ENCODE measurements around the gene INMT. TPM values are rescaled to one million over a fixed set of nuclear protein-coding genes. Genes with fewer than 3 reads are reported as not detected.

INMT gene
- total and polyA plus RNA-seq, 2 of the 13 experiments (the other 11 are each of a cell fraction or from before 2014, with no cell fraction given), result not detected

- H3K79me2 ChIP-seq (ENCODE audit: insufficient read depth, low read length), result no peaks in the 10 kb centered on the region
- WGBS (ENCODE audit: low lambda C conversion rate), result 25% methylated on average over 5 of the region's 6 CpGs
- intact Hi-C loops (cut with micrococcal nuclease; ENCODE audit: unreplicated experiment), result no loop called here
- 0 out of 2 replicates have a peak, but pooled peaks cover 7% of the 10 kb centered on the region for H3K4me1 ChIP-seq (ENCODE audit: insufficient read depth, low read length)
- no TSS peak for BruUV-seq (replicated peaks)
- no peak overlapping the region for H3K4me2 ChIP-seq (ENCODE audit: low read depth, low read length)
- H3K27ac ChIP-seq (ENCODE audit: extremely low read length, insufficient read depth, low read length), result no peak overlapping the region
- no peak for FAIRE-seq
- H3K36me3 ChIP-seq (replicated peaks in 1 of 2; ENCODE audit: control insufficient read depth in 1 of 2, insufficient read depth in 2 of 2, low read length in 2 of 2), result no peaks in the 10 kb centered on the region
- no peak overlapping the region for H3K4me3 ChIP-seq (replicated peaks in 1 of 3; ENCODE audit: insufficient read depth in 1 of 3, low read depth in 2 of 3, low read length in 3 of 3)
- H3K9me3 ChIP-seq (ENCODE audit: low read length), result no peaks in the 10 kb centered on the region
- H4K20me1 ChIP-seq (ENCODE audit: insufficient read depth, low read length), result no peaks in the 10 kb centered on the region
- no peak overlapping the region for H3K9ac ChIP-seq (ENCODE audit: insufficient read depth, low read depth, low read length)
- DNase-seq (ENCODE audit: low spot score), result no peak
- ATAC-seq, result no peak
- ChIA-PET CTCF (ENCODE audit: low intra/inter-chr PET ratio, low total read pairs) (no interaction called here), POLR2A (no interaction called here)
- in situ Hi-C loops (cut with HindIII; ENCODE audit: extremely low pct_ligation_motif_present, low pct_unique_long_range_greater_than_20kb), result no loop called here
- peaks cover 4 to 8% of the 10 kb centered on the region in 2 experiments; a peak in 4 of 5 replicates for H3K27me3 ChIP-seq (ENCODE audit: control insufficient read depth in 1 of 2, insufficient read depth in 2 of 2, low read length in 2 of 2)
- TF ChIP-seq ZNF180 (CRISPR knock-in tag; IDR thresholded peaks at IDR 0.05; ENCODE audit: borderline replicate concordance, low read depth) (no peak), REST (IDR thresholded peaks at IDR 0.05; ENCODE audit: borderline replicate concordance in 1 of 2, low read depth in 1 of 2, low read length in 2 of 2) (no peak), NFKB2 (CRISPR knock-in tag; IDR thresholded peaks at IDR 0.05; ENCODE audit: borderline replicate concordance) (no peak), HNF1A (IDR thresholded peaks at IDR 0.05; ENCODE audit: low read depth) (no peak), HNF1A (CRISPR knock-in tag; IDR thresholded peaks at IDR 0.05; ENCODE audit: borderline replicate concordance) (no peak), GABPB1 (CRISPR knock-in tag; IDR thresholded peaks at IDR 0.05) (no peak), ZNF761 (CRISPR knock-in tag; conservative IDR thresholded peaks at IDR 0.05) (no peak), ZNF253 (CRISPR knock-in tag; IDR thresholded peaks at IDR 0.05; ENCODE audit: borderline replicate concordance) (no peak), TMF1 (CRISPR knock-in tag; IDR thresholded peaks at IDR 0.05; ENCODE audit: low read depth) (no peak), ZNF441 (CRISPR knock-in tag; IDR thresholded peaks at IDR 0.05; ENCODE audit: borderline replicate concordance) (no peak), ZFP1 (CRISPR knock-in tag; IDR thresholded peaks at IDR 0.05) (no peak), KAT7 (CRISPR knock-in tag; IDR thresholded peaks at IDR 0.05; ENCODE audit: borderline replicate concordance) (no peak)
- TF ChIP-seq, protein P1, sequence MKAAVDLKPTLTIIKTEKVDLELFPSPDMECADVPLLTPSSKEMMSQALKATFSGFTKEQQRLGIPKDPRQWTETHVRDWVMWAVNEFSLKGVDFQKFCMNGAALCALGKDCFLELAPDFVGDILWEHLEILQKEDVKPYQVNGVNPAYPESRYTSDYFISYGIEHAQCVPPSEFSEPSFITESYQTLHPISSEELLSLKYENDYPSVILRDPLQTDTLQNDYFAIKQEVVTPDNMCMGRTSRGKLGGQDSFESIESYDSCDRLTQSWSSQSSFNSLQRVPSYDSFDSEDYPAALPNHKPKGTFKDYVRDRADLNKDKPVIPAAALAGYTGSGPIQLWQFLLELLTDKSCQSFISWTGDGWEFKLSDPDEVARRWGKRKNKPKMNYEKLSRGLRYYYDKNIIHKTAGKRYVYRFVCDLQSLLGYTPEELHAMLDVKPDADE (CRISPR knock-in tag; IDR thresholded peaks at IDR 0.05), result no peak
- TF ChIP-seq, protein P2, sequence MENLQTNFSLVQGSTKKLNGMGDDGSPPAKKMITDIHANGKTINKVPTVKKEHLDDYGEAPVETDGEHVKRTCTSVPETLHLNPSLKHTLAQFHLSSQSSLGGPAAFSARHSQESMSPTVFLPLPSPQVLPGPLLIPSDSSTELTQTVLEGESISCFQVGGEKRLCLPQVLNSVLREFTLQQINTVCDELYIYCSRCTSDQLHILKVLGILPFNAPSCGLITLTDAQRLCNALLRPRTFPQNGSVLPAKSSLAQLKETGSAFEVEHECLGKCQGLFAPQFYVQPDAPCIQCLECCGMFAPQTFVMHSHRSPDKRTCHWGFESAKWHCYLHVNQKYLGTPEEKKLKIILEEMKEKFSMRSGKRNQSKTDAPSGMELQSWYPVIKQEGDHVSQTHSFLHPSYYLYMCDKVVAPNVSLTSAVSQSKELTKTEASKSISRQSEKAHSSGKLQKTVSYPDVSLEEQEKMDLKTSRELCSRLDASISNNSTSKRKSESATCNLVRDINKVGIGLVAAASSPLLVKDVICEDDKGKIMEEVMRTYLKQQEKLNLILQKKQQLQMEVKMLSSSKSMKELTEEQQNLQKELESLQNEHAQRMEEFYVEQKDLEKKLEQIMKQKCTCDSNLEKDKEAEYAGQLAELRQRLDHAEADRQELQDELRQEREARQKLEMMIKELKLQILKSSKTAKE (CRISPR knock-in tag; IDR thresholded peaks at IDR 0.05; ENCODE audit: borderline replicate concordance), result no peak
- no peak overlapping the region for H2AFZ ChIP-seq (ENCODE audit: low read length)
Measured at GRCh38 chr7:30706316-30706715, 45.6 kb upstream of the INMT start.
